Activated CD8-positive, alpha-beta T cell treated with anti-CD3 and anti-CD28 coated beads for 36 hours (primary cell): ENCODE results near the gene CEP57. TPM values are rescaled to one million over a fixed set of nuclear protein-coding genes. Genes with fewer than 3 reads are reported as not detected.

Experiments used
- ATAC-seq: fragments of 200-7000 bp; cut with Tn5 transposase; one replicate; pipeline ENCODE4 v1.10.0; 2021; ENCODE audit warnings: mild to moderate bottlenecking, moderate library complexity
- CTCF ChIA-PET: fragments of 350-600 bp; sonication (Branson Sonifier 250); formaldehyde crosslinking; loops from one replicate; lab custom pipeline; 2021; ENCODE audit warnings: antibody characterized with exemption; lab: Charles Lee
- POLR2A ChIA-PET: fragments of 350-600 bp; sonication (Branson Sonifier 250); formaldehyde crosslinking; loops from one replicate; lab custom pipeline; 2021; ENCODE audit warnings: antibody characterized with exemption; lab: Charles Lee
- DNase-seq: peaks from one replicate; pipeline ENCODE4 v3.0.0-alpha.2; 2020
- H3K27ac Mint-ChIP-seq: one replicate; pipeline ENCODE4 v1.8.0; 2021; ENCODE audit warnings: mild to moderate bottlenecking, mixed read lengths
- H3K27me3 Mint-ChIP-seq: one replicate; pipeline ENCODE4 v1.8.0; 2021; ENCODE audit warnings: mixed read lengths
- H3K36me3 Mint-ChIP-seq: one replicate; pipeline ENCODE4 v1.8.0; 2021; ENCODE audit warnings: low read depth, mixed read lengths
- H3K4me1 Mint-ChIP-seq: one replicate; pipeline ENCODE4 v1.8.0; 2021; ENCODE audit warnings: low read depth, mixed read lengths
- H3K4me3 Mint-ChIP-seq: one replicate; pipeline ENCODE4 v1.8.0; 2021; ENCODE audit warnings: mild to moderate bottlenecking, moderate library complexity, mixed read lengths
- H3K9me3 Mint-ChIP-seq: one replicate; pipeline ENCODE4 v1.8.0; 2021; ENCODE audit warnings: mixed read lengths
- intact Hi-C: fragments of 100-400 bp; cut with micrococcal nuclease; formaldehyde crosslinking; loops from one replicate; pipeline ENCODE4 v1.10.0; 2022
- total RNA-seq, 2 experiments: library from RNA; stranded (reverse); gene quantifications; one replicate each; pipeline ENCODE4 v1.2.3, GENCODE V29; 2021
- TF ChIP-seq, protein P1 (sequence below): fragments of 200-600 bp; IDR thresholded peaks from one replicate; pipeline ENCODE4 v1.8.0; 2022; ENCODE audit warnings: antibody characterized with exemption, mild to moderate bottlenecking

The CEP57 gene
- total RNA-seq, 2 experiments from 2014 or later = 123 to 124 TPM

DNA sequence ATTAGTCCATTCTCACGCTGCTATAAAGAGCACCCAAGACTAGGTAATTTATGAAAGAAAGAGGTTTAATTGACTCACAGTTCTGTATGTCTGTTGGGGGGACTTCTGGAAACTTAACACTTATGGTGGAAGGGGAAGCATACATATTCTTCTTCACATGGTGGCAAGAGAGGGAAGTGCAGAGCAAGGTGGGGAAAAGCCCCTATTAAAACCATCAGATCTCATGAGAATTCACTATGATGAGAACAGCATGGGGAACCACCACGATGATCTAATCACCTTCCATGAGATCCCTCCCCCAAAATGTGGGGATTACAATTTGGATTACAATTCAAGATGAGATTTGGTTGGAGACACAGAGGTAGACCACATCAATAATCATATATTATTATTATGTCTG, 25.7 kb downstream of the CEP57 start:
- ChIA-PET CTCF (no interaction called here), POLR2A (interaction anchor here (0.7 kb wide), 1 partner anchor 85 kb away, joined by 3 read pairs; no protein-coding TSS in a partner anchor)
- Mint-ChIP-seq H3K27me3 (no peaks in the 10 kb centered on the region), H3K9me3 (no peaks in the 10 kb centered on the region), H3K27ac (peak overlapping the region; percentile 23), H3K36me3 (peaks cover 33% of the 10 kb centered on the region), H3K4me1 (peaks cover 16% of the 10 kb centered on the region), H3K4me3 (no peak overlapping the region)
- DNase-seq (peak; percentile 9), ATAC-seq (peak; percentile 80)
- TF ChIP-seq, protein P1, sequence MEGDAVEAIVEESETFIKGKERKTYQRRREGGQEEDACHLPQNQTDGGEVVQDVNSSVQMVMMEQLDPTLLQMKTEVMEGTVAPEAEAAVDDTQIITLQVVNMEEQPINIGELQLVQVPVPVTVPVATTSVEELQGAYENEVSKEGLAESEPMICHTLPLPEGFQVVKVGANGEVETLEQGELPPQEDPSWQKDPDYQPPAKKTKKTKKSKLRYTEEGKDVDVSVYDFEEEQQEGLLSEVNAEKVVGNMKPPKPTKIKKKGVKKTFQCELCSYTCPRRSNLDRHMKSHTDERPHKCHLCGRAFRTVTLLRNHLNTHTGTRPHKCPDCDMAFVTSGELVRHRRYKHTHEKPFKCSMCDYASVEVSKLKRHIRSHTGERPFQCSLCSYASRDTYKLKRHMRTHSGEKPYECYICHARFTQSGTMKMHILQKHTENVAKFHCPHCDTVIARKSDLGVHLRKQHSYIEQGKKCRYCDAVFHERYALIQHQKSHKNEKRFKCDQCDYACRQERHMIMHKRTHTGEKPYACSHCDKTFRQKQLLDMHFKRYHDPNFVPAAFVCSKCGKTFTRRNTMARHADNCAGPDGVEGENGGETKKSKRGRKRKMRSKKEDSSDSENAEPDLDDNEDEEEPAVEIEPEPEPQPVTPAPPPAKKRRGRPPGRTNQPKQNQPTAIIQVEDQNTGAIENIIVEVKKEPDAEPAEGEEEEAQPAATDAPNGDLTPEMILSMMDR = no peak
- intact Hi-C loops = no loop called here

DNA sequence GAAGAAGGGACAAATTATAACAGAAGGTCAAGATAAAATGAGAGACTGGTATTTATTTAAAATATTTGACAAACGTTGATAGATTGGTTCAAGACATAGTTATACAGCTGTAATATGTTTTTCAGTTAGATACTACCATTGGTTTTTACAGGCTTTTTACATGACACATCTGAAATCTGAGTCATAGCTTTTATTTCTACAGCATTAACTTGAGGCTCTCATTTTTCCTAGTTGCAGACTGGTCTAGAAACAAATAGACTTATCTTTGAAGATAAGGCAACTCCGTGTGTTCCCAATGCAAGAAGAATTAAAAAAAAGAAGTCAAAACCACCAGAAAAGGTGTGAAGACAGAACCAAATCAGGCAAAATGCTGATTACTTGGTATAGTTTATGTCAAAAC, 31.3 kb downstream of the CEP57 start:
- H3K4me3 Mint-ChIP-seq = no peak overlapping the region
- TF ChIP-seq, protein P1 = no peak
- DNase-seq (no peak), ATAC-seq (no peak)
- no peaks in the 10 kb centered on the region for H3K4me1 Mint-ChIP-seq
- no peaks in the 10 kb centered on the region for H3K9me3 Mint-ChIP-seq
- H3K27me3 Mint-ChIP-seq = no peaks in the 10 kb centered on the region
- H3K27ac Mint-ChIP-seq = no peak overlapping the region
- POLR2A ChIA-PET = no interaction called here
- intact Hi-C loops = no loop called here
- peaks cover 47% of the 10 kb centered on the region for H3K36me3 Mint-ChIP-seq
- CTCF ChIA-PET = interaction anchor here (2.2 kb wide), 1 partner anchor 15 kb away, joined by 8 read pairs; no protein-coding TSS in a partner anchor

DNA sequence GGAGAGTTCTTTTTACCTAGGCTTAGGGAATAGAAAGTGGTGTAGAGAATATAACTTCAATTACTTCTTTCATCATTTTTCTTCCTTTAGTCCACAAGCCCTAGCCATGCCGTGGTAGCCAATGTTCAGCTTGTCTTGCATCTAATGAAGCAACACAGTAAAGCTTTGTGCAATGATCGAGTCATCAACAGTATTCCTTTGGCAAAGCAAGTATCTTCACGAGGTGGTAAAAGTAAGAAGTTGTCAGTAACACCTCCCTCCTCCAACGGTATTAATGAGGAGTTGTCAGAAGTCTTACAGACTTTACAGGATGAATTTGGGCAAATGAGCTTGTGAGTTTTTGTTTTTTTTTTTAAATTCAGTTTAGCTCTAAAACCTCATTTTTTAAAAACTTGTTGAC, 37.4 kb downstream of the CEP57 start:
- Mint-ChIP-seq H3K4me3 (no peak overlapping the region), H3K27ac (no peak overlapping the region), H3K36me3 (peaks cover 39% of the 10 kb centered on the region), H3K4me1 (peaks cover 8% of the 10 kb centered on the region), H3K9me3 (no peaks in the 10 kb centered on the region), H3K27me3 (no peaks in the 10 kb centered on the region)
- CTCF ChIA-PET = interaction anchor here (1.0 to 1.4 kb wide), 2 partner anchors 8 to 567 kb away, joined by 4 read pairs; no protein-coding TSS in a partner anchor
- intact Hi-C loops = no loop called here
- POLR2A ChIA-PET = no interaction called here
- DNase-seq (no peak), ATAC-seq (no peak)
- TF ChIP-seq, protein P1 = no peak

DNA sequence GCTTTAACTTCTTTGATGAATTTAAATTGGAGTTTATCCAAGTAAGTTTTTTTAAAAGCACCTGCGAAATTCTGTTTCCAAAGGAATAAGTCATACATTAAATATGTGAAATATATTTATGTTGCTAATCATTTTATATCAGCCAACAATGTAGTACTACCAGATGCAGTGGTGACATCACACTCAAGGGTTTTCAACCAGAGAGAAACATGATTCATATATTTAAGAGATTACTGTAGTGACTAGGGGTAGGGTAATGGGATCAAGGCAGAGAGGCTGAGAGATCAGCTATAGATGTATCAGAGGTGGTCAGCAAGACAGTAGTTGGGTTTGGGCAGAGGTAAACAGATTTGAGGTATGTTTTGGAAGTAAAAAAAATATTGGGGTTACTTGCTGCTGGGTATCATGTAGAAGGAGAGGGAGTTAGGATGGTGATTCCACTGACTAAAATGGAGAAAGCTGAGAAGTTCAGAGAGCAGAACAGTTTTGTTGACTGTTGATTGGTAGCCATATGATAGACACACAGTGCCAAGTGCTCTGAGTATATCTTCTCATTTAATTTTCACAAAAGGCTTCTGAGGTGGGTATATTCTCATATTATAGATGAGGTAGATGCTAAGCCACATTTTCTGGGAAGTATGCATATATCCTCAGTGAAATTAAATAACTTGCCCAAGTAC, 39.4 kb downstream of the CEP57 start:
- ChIA-PET POLR2A (interaction anchor here (0.6 kb wide), 2 partner anchors 210 to 237 kb away, joined by 3 read pairs; no protein-coding TSS in a partner anchor), CTCF (interaction anchor here (0.8 to 1.3 kb wide), 2 partner anchors 564 to 590 kb away, joined by 3 to 4 read pairs; no protein-coding TSS in a partner anchor)
- DNase-seq = no peak

More for the DNA sequence above, 39.4 kb downstream of the CEP57 start:
- Mint-ChIP-seq H3K9me3 (no peaks in the 10 kb centered on the region), H3K27ac (peak overlapping the region; percentile 37), H3K4me3 (no peak overlapping the region), H3K27me3 (no peaks in the 10 kb centered on the region), H3K36me3 (peaks cover 37% of the 10 kb centered on the region), H3K4me1 (peaks cover 8% of the 10 kb centered on the region)
- ATAC-seq = peak; percentile 58
- intact Hi-C loops = loop anchor here (10.0 kb wide), 1 partner anchor 565 kb away; the partner anchor contains the start of gene JRKL
- TF ChIP-seq, protein P1 = no peak
